IPS DF 19.7 (cell line): ENCODE data around the gene HDHD5.
A peak's percentile ranks its signal among the peaks of the same experiment; 100 is the strongest.

Source experiments
- DNase-seq: peaks from one replicate; pipeline ENCODE4 v3.0.0-alpha.2; 2013; ENCODE audit warnings: low read depth, low spot score

The HDHD5 gene

GRCh38 chr22:17120711-17121232 lies 38.3 kb downstream of the HDHD5 start:
- DNase-seq = no peak

DNA sequence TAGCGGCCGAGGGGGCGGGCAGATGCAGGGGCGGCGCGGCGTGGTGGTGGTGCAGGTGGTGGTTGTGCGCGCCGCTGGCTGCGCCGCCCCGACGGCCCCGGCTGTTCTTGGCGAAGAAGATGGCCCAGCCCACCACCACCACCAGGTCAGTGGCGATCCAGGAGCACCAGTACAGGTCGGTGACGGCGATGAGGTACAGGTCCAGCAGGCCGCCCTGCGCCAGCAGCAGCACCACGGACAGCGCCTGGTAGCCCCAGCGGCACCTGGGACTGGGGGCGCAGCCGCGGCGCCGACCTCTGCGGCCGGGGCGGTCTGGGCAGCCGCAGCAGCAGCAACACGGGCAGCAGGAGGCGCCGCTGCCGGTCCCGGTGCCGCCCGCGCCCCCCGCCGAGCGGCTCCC lies 38.8 kb downstream of the HDHD5 start:
- DNase-seq = peak; percentile 56

- peak; percentile 28 for DNase-seq
These were observed 39.4 kb downstream of the HDHD5 start for GRCh38 chr22:17119481-17120202.

DNA sequence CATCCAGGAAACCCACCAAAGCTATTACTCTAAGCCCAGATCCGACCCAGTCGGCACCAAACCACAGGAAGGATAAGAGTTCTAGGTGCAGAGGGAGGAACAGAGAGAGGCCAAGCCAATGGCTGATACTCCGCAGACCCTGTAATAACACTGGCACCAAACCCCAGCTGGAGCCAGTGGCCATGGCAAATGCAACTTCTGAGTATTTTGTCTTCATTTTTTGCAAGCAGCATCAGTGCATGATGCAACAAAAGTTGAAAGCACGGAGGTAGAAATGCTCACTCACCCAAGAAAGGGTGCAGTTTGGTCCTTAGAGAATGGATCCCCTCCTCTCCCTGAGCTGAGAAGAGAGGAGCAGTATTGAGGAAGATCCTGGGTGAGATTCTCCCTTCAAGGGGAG lies 40.7 kb downstream of the HDHD5 start:
- no peak for DNase-seq

DNA sequence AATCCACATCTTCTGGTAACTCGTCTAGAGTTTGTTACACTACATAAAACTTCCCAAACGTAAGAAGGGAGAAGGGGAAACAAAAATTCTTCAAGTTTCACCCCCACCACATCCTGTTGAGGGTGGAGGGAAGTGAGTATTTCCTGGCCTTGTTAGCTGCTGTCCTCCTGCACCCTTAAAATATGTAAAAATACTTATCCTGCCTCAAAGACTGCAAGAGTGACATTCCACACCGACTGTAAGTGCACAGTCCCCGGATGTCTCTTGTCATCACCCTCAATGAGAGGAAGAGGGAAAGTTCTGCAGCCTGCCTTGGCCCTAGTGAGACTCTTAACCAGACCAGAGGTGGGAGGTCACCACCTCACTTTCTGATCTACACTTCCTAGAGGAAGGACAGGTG lies 41.2 kb downstream of the HDHD5 start:
- DNase-seq = no peak

DNA sequence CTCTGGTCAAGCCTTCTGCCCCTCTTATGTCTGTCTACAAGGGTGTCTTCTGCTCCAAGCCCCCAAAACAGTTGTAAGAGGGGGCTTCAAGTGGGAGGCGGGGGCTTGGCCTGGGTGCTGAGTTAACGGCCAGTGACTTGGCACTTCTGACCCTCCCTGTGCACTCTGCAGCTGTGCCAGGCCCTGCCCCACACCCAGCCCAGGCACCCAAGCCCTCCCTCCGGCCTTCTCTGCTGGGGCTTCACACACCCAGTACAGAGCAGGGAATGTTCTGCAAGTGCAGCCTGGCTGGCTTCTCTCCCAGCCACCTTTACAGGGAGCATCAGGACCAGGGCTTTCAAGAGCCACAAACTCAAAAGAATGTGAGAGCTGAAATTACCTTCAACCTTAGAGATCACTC lies 41.7 kb downstream of the HDHD5 start:
- DNase-seq = no peak

GRCh38 chr22:17116572-17117330 lies 42.3 kb downstream of the HDHD5 start:
- DNase-seq = no peak

DNA sequence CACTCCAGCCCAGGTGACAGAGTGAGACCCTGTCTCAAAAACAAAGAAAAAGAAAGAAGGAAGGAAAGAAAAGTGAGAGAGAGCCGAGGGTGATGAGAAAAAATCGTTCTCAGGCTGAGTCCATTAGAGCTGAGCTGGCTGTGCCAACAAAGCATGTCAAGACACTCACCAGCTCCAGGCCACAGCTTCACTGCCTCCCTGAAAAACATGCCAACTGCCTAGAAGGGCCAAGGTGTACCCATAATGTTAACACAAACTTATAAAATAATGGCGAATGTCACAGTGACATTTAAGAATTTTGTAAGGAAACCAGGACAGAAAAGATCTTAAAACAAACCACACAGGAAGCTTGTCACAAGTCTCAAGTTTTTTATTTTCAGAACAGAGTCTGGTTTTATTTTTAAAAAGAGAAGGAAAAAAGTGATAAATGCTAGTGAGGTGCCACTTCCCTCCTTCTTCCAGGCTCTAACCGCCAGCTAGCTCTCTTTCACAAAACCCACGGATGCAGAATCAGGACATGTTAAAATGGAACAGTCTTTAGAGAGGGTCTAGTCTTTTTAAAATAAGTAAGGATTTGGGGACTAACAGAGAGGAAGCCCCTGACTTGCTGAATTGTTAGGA lies 43.0 kb downstream of the HDHD5 start:
- DNase-seq = no peak

DNA sequence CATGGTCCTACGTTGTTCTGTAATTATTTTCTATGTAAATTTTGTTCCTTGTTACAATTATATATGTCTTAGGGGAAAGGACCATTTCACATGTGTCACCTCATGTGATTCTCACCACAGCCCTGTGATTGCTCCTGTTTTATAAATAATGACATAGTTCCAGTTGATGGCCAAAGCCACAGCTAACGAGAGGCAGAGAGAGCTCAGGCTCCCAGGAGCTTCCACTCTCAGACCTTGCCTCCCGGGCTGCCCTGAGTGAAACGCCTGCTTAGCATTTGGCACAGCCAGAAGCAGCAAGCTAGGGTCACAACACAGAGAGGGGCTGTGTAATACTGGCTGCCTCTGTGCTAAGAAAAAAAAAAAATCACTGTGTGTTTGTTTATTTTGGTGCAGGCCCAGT lies 43.8 kb downstream of the HDHD5 start:
- no peak for DNase-seq

GRCh38 chr22:17114898-17115235 lies 44.2 kb downstream of the HDHD5 start:
- no peak for DNase-seq

- no peak for DNase-seq
These were observed 44.7 kb downstream of the HDHD5 start for GRCh38 chr22:17114173-17114897.

DNA sequence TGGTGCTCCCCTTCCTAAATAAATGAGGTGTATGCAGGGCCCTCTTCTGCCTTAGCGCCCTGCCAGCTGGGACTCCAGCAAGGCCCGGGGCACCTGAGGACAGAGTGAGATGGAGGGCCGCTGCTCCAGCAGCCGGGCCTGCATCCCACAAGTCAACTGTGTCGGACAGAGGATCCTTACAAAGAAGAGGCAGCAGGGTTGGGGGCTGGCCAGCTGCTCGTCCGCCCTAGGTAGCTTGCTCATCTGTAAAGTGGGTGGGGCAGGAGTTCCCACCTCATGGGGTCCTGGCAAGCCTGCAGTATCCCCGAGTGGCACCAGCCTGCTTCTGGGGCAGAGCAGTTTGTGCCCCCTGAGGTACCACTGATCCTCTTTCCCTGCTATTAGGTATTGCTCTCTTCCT lies 45.5 kb downstream of the HDHD5 start:
- no peak for DNase-seq

- no peak for DNase-seq
These were observed 46.5 kb downstream of the HDHD5 start for GRCh38 chr22:17112491-17113042.

GRCh38 chr22:17110791-17111550 lies 48.1 kb downstream of the HDHD5 start:
- no peak for DNase-seq

- no peak for DNase-seq
These were observed 49.1 kb downstream of the HDHD5 start for GRCh38 chr22:17109976-17110375.

GRCh38 chr22:17109113-17109865 lies 49.8 kb downstream of the HDHD5 start:
- no peak for DNase-seq

- DNase-seq = no peak
These were observed 50.6 kb downstream of the HDHD5 start for GRCh38 chr22:17108256-17109112.

- DNase-seq = no peak
These were observed 51.6 kb downstream of the HDHD5 start for GRCh38 chr22:17107547-17107810.

DNA sequence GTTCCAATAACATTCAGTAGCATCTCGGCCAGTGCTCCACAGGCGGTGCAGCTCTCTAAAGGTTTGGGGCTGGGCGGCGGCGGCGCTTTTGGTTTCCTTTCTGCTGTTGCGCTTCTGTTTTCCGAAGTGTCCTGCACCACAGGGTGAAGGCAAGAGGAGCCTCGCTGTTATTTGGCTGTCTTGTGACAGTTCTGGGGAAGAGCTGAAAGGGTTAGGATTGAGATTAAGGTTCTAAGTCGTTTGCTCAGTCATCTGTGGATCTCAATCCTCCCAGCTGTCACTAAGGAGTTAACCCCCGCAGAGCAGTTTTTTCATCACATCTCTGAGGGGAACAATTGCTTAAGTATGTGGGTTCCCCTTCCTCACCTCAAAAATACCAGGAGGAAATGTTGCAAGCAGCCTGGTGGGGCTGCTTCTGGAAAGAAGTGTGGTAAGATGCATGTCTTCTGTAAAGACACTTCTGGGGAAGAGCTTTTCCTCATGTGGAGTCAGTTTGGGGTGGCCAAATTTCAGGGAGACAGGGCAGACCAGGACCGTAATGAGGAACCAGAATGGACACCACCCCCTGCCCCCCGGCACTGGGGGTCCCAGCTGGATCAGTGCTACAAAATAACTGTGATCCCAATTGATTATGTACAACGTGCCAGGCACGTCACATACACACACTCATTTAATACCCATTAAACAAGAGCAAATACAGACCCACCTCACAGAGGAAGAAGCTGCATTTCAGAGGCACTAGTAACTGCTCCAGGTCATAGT lies 52.1 kb downstream of the HDHD5 start:
- no peak for DNase-seq
